AG09319 (cell line): Measurements from ENCODE around the gene PPP1R3F.

Experiments used
- DNase-seq: peaks from one replicate; pipeline ENCODE4 v3.0.0-alpha.2; 2010; ENCODE audit warnings: low read depth; ENCODE audit errors: extremely low read depth
- CTCF ChIP-seq: IDR thresholded peaks from 2 replicates; pipeline ENCODE4 v1.5.1; 2011; ENCODE audit warnings: low read depth, mild to moderate bottlenecking, inconsistent platforms, low read length, moderate library complexity

The PPP1R3F gene

GRCh38 chrX:49273181-49273727, 3.7 kb downstream of the PPP1R3F start:
- TF ChIP-seq CTCF = no peak
- no peak for DNase-seq

GRCh38 chrX:49276207-49276606, 6.6 kb downstream of the PPP1R3F start:
- no peak for DNase-seq
- TF ChIP-seq CTCF = no peak

- TF ChIP-seq CTCF = no peak
- no peak for DNase-seq
Measured at GRCh38 chrX:49276671-49277534, 7.3 kb downstream of the PPP1R3F start.

GRCh38 chrX:49277535-49277830, 7.9 kb downstream of the PPP1R3F start:
- TF ChIP-seq CTCF = no peak
- DNase-seq = no peak

GRCh38 chrX:49278081-49278480, 8.5 kb downstream of the PPP1R3F start:
- TF ChIP-seq CTCF = no peak
- DNase-seq = no peak

- DNase-seq = no peak
- TF ChIP-seq CTCF = peak; percentile 35
Measured at GRCh38 chrX:49282647-49283011, 13.0 kb downstream of the PPP1R3F start.

GRCh38 chrX:49284212-49284611, 14.6 kb downstream of the PPP1R3F start:
- no peak for DNase-seq
- TF ChIP-seq CTCF = no peak
